Activated T-helper 1 cell treated with anti-CD3 and anti-CD28 coated beads, Interleukin-12 subunit alpha, Interleukin-12 subunit beta, Interleukin-2, Interleukin-4 antibody, amounts not matched to agents 30 ng/mL and 10 ng/mL and 1 ng/mL, durations not matched to agents 14 hours and 24 hours and 36 hours (primary cell): Measurements from ENCODE around the gene TMEM52. TPM values are rescaled to one million over a fixed set of nuclear protein-coding genes. Genes with fewer than 3 reads are reported as not detected.

ENCODE experiments used
- DNase-seq: peaks from one replicate; pipeline ENCODE4 v3.0.0; 2021; ENCODE audit warnings: low spot score
- H3K27ac Mint-ChIP-seq: one replicate; pipeline ENCODE4 v1.8.0; 2021; ENCODE audit warnings: mild to moderate bottlenecking, mixed read lengths
- H3K27me3 Mint-ChIP-seq: one replicate; pipeline ENCODE4 v1.8.0; 2022; ENCODE audit warnings: mild to moderate bottlenecking, moderate library complexity, mixed read lengths; ENCODE audit not compliant: insufficient read depth
- H3K36me3 Mint-ChIP-seq: one replicate; pipeline ENCODE4 v1.8.0; 2021; ENCODE audit warnings: low read depth, mixed read lengths
- H3K4me1 Mint-ChIP-seq: one replicate; pipeline ENCODE4 v1.8.0; 2021; ENCODE audit warnings: low read depth, mixed read lengths
- H3K4me3 Mint-ChIP-seq: one replicate; pipeline ENCODE4 v1.8.0; 2021; ENCODE audit warnings: mild to moderate bottlenecking, moderate library complexity, mixed read lengths
- H3K9me3 Mint-ChIP-seq: one replicate; pipeline ENCODE4 v1.8.0; 2021; ENCODE audit warnings: mixed read lengths
- intact Hi-C: fragments of 100-400 bp; cut with micrococcal nuclease; formaldehyde crosslinking; loops from one replicate; pipeline ENCODE4 v1.15.1; 2024
- total RNA-seq: library from RNA; stranded (reverse); gene quantifications from 2 replicates; pipeline ENCODE4 v1.2.3, GENCODE V29; 2022

Gene TMEM52
- total RNA-seq, 1 donor from 2014 or later = 0.99 TPM

DNA sequence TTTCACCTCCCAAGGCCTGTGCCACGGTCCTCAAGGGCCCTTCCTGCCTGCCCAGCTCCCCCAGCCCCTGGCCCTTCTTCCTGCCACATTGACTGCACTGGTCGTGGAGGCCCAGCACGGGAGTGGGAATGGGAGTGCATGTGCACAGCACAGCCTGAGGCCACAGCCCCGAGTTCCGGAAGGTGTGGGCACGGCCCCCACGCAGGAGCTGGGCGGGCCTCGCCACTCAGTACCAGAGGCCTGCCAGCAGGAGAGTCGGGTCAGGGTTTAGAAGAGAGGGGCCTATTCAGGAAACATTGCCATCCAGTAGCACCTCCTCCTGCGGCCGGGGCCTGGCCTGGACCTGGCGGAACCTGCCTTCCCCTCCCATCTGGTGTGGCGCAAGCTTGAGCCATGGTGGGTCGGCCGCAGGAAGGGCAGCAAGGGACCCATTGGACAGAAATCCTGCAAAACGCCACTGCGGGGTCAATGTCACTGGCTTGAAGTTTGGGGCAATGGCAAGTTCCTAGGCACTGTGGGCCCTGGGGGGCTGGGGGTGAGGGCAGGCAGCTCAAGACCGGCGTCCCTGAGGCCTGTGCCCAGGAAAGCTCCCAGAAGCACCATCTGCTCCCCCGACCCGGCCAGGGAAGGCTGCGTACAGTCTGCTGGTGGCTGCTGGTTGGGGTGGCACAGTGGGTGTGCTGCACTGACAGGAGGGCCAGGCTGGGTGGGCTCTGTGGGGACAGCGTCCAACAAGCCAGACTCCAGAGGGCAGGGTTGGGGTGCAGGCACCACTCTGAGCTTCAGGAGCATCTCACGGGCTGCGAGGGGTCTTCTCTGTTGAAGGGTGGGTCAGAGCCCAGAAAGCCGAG is 1.8 kb upstream of the TMEM52 start:
- no peaks in the 10 kb centered on the region for H3K4me1 Mint-ChIP-seq
- no peaks in the 10 kb centered on the region for H3K9me3 Mint-ChIP-seq
- H3K4me3 Mint-ChIP-seq = peak overlapping the region; percentile 49
- intact Hi-C loops = no loop called here
- DNase-seq = no peak
- no peak overlapping the region for H3K27ac Mint-ChIP-seq
- peaks cover 2% of the 10 kb centered on the region for H3K27me3 Mint-ChIP-seq
- H3K36me3 Mint-ChIP-seq = no peaks in the 10 kb centered on the region

DNA sequence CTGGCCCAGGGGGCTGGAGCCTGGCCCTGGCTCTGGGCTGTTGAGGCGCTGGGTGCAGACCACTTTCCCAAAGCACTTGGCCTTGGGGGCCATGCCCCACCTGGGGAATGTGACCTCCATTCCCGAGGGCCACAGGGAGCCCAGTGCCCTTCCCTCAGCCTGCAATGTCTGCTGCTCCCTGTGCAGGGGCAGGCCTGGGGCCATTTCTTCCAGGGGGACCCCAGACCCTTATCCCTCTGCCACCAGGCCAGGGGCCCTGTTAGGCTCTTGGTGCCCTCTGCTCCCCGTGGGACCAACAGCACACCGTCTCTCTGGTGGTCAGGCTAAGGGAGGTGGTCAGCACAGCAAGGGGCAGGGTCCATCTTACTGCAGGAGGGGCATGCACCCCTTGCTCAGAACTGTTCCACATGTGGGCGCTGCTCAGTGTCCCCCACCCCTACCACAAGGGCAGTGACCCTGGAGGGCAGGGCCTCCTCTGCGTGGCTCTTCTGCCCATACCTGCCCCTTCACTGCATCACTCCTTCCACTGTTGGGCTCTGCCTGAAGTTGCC is 1.1 kb upstream of the TMEM52 start:
- no peak for DNase-seq
- intact Hi-C loops = no loop called here
- Mint-ChIP-seq H3K27me3 (peaks cover 2% of the 10 kb centered on the region), H3K4me1 (no peaks in the 10 kb centered on the region), H3K27ac (no peak overlapping the region), H3K4me3 (peak overlapping the region; percentile 49), H3K36me3 (no peaks in the 10 kb centered on the region), H3K9me3 (no peaks in the 10 kb centered on the region)

DNA sequence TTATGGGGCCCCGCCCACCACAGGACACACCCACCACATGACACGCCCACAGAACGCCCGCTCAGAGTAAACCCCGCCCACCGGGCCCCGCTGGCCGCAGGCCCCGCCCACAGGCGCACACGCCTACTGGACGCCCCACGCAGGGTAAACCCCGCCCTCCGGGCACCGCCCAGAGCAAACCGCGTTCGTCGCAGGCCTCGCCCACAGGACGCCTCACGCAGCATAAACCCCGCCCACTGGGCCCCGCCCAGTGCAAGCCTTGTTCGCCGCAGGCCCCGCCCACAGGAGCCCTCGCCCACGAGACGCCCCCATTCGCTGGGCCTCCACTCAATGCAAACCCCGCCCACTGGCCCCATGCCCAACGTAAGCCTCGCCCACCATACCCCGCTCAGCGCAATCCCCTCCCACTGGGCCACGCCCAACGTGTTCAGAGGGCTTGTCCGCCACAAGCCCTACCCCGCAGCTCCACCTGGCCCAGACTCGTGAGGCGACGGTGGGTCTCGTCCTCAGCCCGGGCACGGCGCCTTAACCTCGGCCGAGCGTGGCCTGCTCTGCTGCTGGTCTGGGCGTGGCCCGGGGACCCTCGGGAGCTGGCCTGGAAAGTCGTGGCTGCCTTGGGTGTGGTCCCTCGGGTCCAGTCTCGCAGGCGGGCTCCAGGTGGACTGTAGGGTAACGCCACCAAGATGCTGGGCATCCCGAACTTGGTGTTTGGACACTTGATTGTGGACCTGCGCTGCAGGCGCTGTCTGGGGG is 401 bp upstream of the TMEM52 start:
- Mint-ChIP-seq H3K4me3 (peak overlapping the region; percentile 64), H3K4me1 (no peaks in the 10 kb centered on the region), H3K27ac (peak overlapping the region; percentile 70), H3K9me3 (no peaks in the 10 kb centered on the region), H3K36me3 (no peaks in the 10 kb centered on the region), H3K27me3 (peaks cover 2% of the 10 kb centered on the region)
- peak; percentile 99 for DNase-seq
- intact Hi-C loops = loop anchor here (1.0 to 2.0 kb wide), 6 partner anchors 10 to 667 kb away; partner anchors contain the start of genes GNB1 and PRXL2B

DNA sequence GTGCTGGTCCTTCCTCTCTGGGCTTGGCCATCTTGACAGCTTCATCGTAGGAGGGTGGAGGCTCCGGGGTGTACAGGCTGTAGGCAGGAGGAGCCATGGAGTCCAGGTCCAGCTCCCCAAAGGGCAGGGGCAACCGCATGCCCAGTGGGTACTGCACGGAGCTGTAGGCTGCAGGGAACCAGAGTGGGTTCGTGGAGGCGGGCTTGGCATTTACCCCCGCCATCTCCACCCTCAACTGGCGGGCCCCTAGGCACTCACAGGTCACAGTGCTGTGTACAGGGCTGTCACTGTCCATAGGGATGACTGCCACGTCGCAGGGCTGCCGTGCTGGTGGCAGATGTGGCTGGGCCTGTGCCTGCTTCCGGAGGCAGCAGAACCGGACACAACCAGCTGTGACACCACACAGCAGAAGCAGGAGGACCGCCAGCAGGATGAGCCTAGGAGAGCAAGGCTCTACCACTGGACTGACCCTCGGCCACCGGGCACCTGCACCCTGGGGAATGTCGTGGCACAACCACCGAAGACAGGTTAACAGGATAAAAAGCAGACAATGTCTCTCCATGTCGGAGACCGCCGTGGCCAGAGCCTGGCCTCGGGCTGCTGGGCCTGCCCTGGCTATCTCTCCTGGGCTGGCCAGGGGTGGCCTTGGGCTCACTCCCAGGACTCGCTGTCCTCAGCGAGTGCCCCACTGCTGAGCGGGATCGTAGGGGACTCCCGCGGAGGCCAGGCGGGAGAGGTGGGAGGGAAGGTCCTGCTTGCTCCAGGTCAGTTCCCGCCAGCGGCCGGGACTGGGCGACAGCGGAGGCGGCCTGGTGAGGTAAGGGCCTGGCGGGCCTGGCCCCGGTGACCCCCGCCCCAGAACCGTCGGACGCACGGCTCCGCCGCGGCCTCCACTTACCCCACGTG is 831 bp downstream of the TMEM52 start:
- H3K27me3 Mint-ChIP-seq = peaks cover 7% of the 10 kb centered on the region
- no peaks in the 10 kb centered on the region for H3K9me3 Mint-ChIP-seq
- intact Hi-C loops = loop anchor here (2.0 kb wide), 1 partner anchor 669 kb away; the partner anchor contains the start of gene PRXL2B
- H3K4me1 Mint-ChIP-seq = no peaks in the 10 kb centered on the region
- DNase-seq = no peak
- no peaks in the 10 kb centered on the region for H3K36me3 Mint-ChIP-seq
- peak overlapping the region; percentile 39 for H3K4me3 Mint-ChIP-seq
- H3K27ac Mint-ChIP-seq = no peak overlapping the region

DNA sequence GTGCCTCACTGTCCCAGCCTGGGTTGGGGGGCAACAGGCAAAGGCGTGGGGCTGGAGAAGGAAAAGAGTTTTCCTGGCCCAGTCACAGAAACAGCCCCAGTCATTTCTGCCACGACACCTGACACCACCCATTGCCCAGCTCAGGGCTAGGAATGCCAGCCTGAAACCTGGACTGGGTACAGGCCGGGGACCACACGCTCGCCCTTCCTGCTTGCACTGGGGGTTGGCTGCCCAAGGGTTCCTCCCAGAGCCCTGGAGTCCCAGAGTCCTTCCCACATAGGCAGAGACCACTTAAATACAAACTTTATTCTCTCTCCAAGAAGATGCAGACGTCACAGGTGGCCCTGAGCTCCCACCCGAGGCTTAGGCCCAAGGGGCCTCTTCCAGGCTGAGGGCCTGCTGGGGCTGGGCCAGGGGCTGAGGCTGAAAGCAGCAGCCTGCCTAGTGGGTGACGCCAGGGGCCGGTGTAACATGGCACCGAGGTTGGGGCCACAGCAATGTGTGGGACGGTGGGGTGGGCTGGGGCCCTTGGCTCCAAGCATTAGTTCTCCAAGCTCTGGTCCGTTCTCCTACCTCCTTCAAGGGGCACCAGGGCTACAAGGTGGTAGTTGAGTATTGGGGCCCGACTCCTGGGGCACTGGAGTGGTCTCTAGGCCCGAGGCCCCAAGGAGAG is 1.6 kb downstream of the TMEM52 start:
- Mint-ChIP-seq H3K36me3 (no peaks in the 10 kb centered on the region), H3K9me3 (no peaks in the 10 kb centered on the region), H3K4me1 (no peaks in the 10 kb centered on the region), H3K4me3 (peak overlapping the region; percentile 66), H3K27me3 (peaks cover 7% of the 10 kb centered on the region), H3K27ac (no peak overlapping the region)
- no peak for DNase-seq
- intact Hi-C loops = no loop called here

- DNase-seq = no peak
- Mint-ChIP-seq H3K4me1 (no peaks in the 10 kb centered on the region), H3K4me3 (no peak overlapping the region), H3K27ac (no peak overlapping the region), H3K27me3 (peaks cover 7% of the 10 kb centered on the region), H3K36me3 (no peaks in the 10 kb centered on the region), H3K9me3 (no peaks in the 10 kb centered on the region)
- intact Hi-C loops = no loop called here
Measured at GRCh38 chr1:1916851-1917251, 2.2 kb downstream of the TMEM52 start.

DNA sequence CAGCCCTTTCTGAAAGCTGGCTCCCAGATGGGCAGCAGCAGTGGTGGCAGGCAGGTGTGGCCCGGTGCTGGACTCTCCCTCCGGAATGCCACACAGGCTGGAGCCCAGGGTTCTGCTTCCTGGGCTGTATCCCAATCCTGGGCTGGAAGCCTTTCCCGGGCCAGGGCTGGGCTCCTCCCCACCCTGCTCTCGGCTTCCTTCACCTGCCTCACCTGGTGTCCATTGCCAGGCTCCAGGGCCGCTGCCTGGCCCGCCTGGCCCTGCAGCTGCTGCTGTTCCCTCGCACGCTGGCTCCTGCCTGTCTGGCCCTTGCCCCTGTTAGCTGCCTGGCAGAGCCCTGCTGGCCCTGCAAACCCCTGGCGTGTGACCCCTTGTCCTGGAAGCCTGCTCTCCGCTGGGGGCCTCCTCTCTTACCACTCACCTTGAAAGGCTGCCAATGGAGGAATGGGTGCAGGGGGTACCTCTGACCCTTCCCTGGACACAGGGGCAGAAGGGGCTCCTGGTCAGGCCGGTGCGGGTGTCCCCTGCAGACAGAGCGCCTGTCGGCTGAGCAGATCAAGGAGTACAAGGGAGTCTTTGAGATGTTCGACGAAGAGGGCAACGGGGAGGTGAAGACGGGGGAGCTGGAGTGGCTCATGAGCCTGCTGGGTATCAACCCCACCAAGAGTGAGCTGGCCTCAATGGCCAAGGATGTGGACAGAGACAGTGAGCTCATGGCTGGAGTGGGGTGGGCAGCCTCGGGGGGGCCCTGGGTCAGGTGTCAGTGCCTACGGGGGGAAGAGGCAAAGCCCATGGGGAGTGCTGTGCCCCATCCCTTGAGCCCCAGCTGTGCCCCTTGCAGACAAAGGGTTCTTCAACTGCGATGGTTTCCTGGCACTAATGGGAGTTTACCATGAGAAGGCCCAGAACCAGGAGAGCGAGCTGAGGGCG is 2.9 kb downstream of the TMEM52 start:
- H3K4me3 Mint-ChIP-seq = no peak overlapping the region
- H3K27ac Mint-ChIP-seq = no peak overlapping the region
- no peak for DNase-seq
- intact Hi-C loops = no loop called here
- no peaks in the 10 kb centered on the region for H3K9me3 Mint-ChIP-seq
- peaks cover 7% of the 10 kb centered on the region for H3K27me3 Mint-ChIP-seq
- no peaks in the 10 kb centered on the region for H3K36me3 Mint-ChIP-seq
- no peaks in the 10 kb centered on the region for H3K4me1 Mint-ChIP-seq

DNA sequence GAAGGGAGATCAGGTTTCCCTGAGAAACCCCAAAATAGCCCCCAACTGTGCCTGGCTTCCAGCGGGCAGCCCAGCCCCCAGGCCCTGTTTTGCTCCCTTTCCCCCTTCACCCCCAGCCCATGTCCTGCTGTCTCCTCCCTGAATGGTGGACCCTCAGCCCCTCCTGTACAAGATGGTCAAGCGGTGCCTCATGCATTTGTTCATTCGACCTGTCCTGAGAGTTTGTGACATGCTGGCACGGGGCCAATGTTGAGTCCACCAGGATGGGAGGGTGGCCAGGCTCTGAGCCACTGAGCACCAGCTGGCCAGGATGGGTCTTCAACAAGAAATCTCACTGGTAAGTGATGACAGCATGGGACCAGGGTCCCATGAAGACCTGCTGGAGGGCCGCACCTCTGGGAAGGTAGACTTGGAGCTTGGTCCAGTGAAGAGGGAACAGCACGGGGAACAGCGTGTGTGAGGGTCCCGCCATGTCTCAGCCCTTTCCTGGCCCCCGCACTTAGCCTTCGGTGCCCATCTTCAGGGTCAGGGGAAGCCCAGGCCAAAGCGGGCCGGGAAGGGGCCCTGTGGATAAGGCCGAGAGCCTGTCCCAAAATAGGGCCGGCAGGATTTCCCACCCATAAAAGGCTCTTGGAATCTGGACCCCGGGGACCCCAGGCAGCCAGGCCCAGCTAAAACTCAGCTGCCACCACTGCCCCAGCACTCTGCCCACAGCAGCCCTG is 3.9 kb downstream of the TMEM52 start, which contains the start of gene CALML6:
CALML6 (plus strand) TSS at position 290 of the 722 bp plus-strand sequence; CDS start at position 311, 21 bp downstream.
- intact Hi-C loops = no loop called here
- Mint-ChIP-seq H3K4me3 (no peak within 1 kb of the TSS), H3K4me1 (peaks cover 4% of the 10 kb centered on the region), H3K27me3 (peaks cover 7% of the 10 kb centered on the region), H3K9me3 (no peaks in the 10 kb centered on the region), H3K36me3 (no peaks in the 10 kb centered on the region), H3K27ac (no peak within 1 kb of the TSS)
- DNase-seq = no peak

- H3K27ac Mint-ChIP-seq = no peak overlapping the region
- H3K4me3 Mint-ChIP-seq = no peak overlapping the region
- H3K9me3 Mint-ChIP-seq = no peaks in the 10 kb centered on the region
Measured at GRCh38 chr1:1914101-1914970, 4.7 kb downstream of the TMEM52 start.

GRCh38 chr1:1911350-1912041 is 7.6 kb downstream of the TMEM52 start:
- H3K27ac Mint-ChIP-seq = no peak overlapping the region
- peaks cover 10% of the 10 kb centered on the region for H3K4me1 Mint-ChIP-seq
- peaks cover 7% of the 10 kb centered on the region for H3K27me3 Mint-ChIP-seq
- no peak overlapping the region for H3K4me3 Mint-ChIP-seq
- H3K9me3 Mint-ChIP-seq = no peaks in the 10 kb centered on the region
- intact Hi-C loops = no loop called here
- DNase-seq = no peak
- H3K36me3 Mint-ChIP-seq = no peaks in the 10 kb centered on the region

More at GRCh38 chr1:1914101-1914970, 4.7 kb downstream of the TMEM52 start:
- Mint-ChIP-seq H3K27me3 (peaks cover 7% of the 10 kb centered on the region), H3K36me3 (no peaks in the 10 kb centered on the region), H3K4me1 (peaks cover 9% of the 10 kb centered on the region)
- no peak for DNase-seq
- intact Hi-C loops = no loop called here
